Testis (tissue), 2 donors: ENCODE measurements around the gene HMCN2.

Experiments
- CTCF ChIP-seq, 3 experiments: fragments of 450-650 bp in 2 of 3; fragments of 200-600 bp in 1 of 3; sonication (generic) in 1 of 3; IDR thresholded peaks; one replicate each; pipeline ENCODE4 v1.5.1; 2016 to 2019; ENCODE audit warnings: antibody characterized with exemption in 3 of 3, mild to moderate bottlenecking in 2 of 3, moderate library complexity in 1 of 3
- POLR2A ChIP-seq: fragments of 450-650 bp; IDR thresholded peaks from one replicate; pipeline ENCODE4 v1.6.1; 2017; ENCODE audit warnings: antibody characterized with exemption, mild to moderate bottlenecking, moderate library complexity

- TF ChIP-seq CTCF (IDR thresholded peaks at IDR 0.05) (no peak), POLR2A (no peak)
Observed at GRCh38 chr9:130217838-130218237, 47.7 kb upstream of the HMCN2 start.
